ENCODE measurements around the gene ISCA2. TPM values are rescaled to one million over a fixed set of nuclear protein-coding genes. Genes with fewer than 3 reads are reported as not detected.

ISCA2 gene
- total RNA-seq, 1 donor from 2014 or later, result 40.6 TPM

- Mint-ChIP-seq H3K27me3 (ENCODE audit: low read depth) (no peaks in the 10 kb centered on the region), H3K27ac (ENCODE audit: unreplicated experiment) (peak overlapping the region; percentile 93), H3K4me3 (no peak overlapping the region), H3K36me3 (ENCODE audit: low read depth) (no peaks in the 10 kb centered on the region), H3K4me1 (peaks cover 21% of the 10 kb centered on the region), H3K9me3 (no peaks in the 10 kb centered on the region)
- TF ChIP-seq, protein P1, sequence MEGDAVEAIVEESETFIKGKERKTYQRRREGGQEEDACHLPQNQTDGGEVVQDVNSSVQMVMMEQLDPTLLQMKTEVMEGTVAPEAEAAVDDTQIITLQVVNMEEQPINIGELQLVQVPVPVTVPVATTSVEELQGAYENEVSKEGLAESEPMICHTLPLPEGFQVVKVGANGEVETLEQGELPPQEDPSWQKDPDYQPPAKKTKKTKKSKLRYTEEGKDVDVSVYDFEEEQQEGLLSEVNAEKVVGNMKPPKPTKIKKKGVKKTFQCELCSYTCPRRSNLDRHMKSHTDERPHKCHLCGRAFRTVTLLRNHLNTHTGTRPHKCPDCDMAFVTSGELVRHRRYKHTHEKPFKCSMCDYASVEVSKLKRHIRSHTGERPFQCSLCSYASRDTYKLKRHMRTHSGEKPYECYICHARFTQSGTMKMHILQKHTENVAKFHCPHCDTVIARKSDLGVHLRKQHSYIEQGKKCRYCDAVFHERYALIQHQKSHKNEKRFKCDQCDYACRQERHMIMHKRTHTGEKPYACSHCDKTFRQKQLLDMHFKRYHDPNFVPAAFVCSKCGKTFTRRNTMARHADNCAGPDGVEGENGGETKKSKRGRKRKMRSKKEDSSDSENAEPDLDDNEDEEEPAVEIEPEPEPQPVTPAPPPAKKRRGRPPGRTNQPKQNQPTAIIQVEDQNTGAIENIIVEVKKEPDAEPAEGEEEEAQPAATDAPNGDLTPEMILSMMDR (conservative IDR thresholded peaks at IDR 0.05), result no peak
- no peak for DNase-seq (ENCODE audit: low read depth, low spot score)
Observed at GRCh38 chr14:74501691-74502090, 8.1 kb downstream of the ISCA2 start.

- Mint-ChIP-seq H3K4me3 (no peak overlapping the region), H3K36me3 (ENCODE audit: low read depth) (no peaks in the 10 kb centered on the region), H3K9me3 (no peaks in the 10 kb centered on the region), H3K27ac (ENCODE audit: unreplicated experiment) (peak overlapping the region; percentile 4), H3K4me1 (peaks cover 28% of the 10 kb centered on the region), H3K27me3 (ENCODE audit: low read depth) (no peaks in the 10 kb centered on the region)
- DNase-seq (ENCODE audit: low read depth, low spot score), result peak; percentile 45
- TF ChIP-seq, protein P1 (conservative IDR thresholded peaks at IDR 0.05), result peak; percentile 62
Observed at GRCh38 chr14:74502236-74503019, 8.9 kb downstream of the ISCA2 start.

DNA sequence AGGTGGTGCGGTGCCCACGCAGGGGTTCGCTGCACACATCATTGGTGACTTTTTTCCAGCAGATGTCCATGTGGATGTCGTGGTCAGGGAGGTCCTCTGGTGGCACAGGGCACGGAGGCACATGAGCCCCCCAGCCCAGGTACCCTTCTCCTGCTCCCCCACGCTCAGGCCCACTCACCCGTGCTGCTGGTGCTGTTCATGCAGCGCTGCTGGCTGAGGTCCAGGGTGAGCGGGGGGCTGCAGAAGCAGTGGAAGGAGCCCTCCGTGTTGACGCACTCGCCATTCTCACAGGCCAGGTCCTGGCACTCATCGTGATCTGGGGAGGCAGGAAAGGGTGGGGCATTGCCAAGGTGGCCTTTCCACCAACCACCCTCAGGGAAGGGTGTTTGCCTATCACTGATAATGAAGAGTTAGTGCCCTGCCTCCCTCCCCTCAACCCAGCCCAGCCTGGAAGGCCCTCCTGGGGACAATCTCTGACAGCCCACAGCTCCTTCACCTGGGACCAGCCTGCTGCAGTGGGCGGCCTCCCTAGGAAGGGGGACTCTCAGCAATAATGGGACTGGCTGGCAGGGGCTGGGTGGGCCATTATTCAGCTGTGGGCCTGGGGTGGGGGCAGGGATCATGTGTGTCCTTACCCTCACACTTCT lies 9.8 kb downstream of the ISCA2 start:
- DNase-seq (ENCODE audit: low read depth, low spot score), result no peak

DNA sequence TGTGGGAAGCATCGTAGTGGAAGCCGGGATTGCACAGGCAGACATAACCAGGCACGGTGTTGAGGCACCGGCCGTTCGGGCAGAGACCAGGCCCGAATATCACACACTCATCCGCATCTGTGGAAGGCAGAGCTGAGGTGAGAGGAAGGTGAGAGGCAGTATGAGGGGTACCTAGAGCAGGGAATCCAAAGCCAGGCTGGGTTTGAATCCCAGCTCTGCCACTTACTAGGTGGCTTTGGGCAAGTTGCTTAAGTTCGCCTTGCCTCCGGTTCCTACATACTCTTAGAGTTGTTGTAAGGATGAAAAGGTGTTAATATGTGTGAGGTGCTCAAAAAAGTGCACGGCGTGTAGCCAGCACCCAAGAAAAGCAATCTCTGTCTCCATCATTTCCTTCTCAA lies 10.4 kb downstream of the ISCA2 start:
- TF ChIP-seq, protein P1 (conservative IDR thresholded peaks at IDR 0.05), result no peak
- Mint-ChIP-seq H3K4me1 (peaks cover 40% of the 10 kb centered on the region), H3K9me3 (no peaks in the 10 kb centered on the region), H3K27ac (ENCODE audit: unreplicated experiment) (no peak overlapping the region), H3K4me3 (no peak overlapping the region), H3K27me3 (ENCODE audit: low read depth) (no peaks in the 10 kb centered on the region), H3K36me3 (ENCODE audit: low read depth) (no peaks in the 10 kb centered on the region)
- DNase-seq (ENCODE audit: low read depth, low spot score), result no peak

More for the DNA sequence above, 9.8 kb downstream of the ISCA2 start:
- Mint-ChIP-seq H3K27me3 (ENCODE audit: low read depth) (no peaks in the 10 kb centered on the region), H3K27ac (ENCODE audit: unreplicated experiment) (no peak overlapping the region), H3K9me3 (no peaks in the 10 kb centered on the region), H3K4me1 (peaks cover 34% of the 10 kb centered on the region), H3K4me3 (no peak overlapping the region), H3K36me3 (ENCODE audit: low read depth) (no peaks in the 10 kb centered on the region)
- TF ChIP-seq, protein P1 (conservative IDR thresholded peaks at IDR 0.05), result no peak

DNA sequence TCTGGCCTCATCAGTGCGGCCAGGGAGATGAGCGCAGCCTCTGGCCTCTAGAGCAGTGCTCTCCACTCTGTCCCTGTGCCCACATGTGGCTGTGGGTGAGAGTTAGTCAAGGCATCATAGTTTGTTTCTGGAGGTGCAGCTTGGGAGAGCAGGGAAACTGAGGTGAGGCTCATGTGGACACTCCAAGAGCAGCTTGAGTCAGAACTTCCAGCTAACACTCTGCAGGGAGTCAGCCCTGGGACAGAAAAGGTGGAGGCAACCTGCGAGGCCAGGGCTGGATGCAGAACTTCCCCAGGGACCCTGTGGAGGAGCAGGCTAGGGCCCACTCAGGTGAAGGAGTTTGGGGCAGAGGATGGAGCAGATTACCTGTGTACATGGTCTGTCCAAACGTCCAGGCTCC lies 10.8 kb downstream of the ISCA2 start:
- H3K36me3 Mint-ChIP-seq (ENCODE audit: low read depth), result no peaks in the 10 kb centered on the region

More for the DNA sequence above, 10.8 kb downstream of the ISCA2 start:
- no peak overlapping the region for H3K4me3 Mint-ChIP-seq
- H3K27ac Mint-ChIP-seq (ENCODE audit: unreplicated experiment), result no peak overlapping the region
- TF ChIP-seq, protein P1 (conservative IDR thresholded peaks at IDR 0.05), result no peak
- H3K9me3 Mint-ChIP-seq, result no peaks in the 10 kb centered on the region
- no peaks in the 10 kb centered on the region for H3K27me3 Mint-ChIP-seq (ENCODE audit: low read depth)
- no peak for DNase-seq (ENCODE audit: low read depth, low spot score)
- H3K4me1 Mint-ChIP-seq, result peaks cover 42% of the 10 kb centered on the region
